GM12874 (cell line): ENCODE results near the gene ZNF653.

Experiments used
- TF ChIP-seq, protein P1 (sequence below): IDR thresholded peaks from 2 replicates; pipeline ENCODE4 v1.5.1; 2011; ENCODE audit warnings: low read depth, mild to moderate bottlenecking, control low read depth, low read length, moderate library complexity; ENCODE audit not compliant: insufficient read depth

The ZNF653 gene

GRCh38 chr19:11496391-11497163 lies 9.1 kb downstream of the ZNF653 start:
- TF ChIP-seq, protein P1, sequence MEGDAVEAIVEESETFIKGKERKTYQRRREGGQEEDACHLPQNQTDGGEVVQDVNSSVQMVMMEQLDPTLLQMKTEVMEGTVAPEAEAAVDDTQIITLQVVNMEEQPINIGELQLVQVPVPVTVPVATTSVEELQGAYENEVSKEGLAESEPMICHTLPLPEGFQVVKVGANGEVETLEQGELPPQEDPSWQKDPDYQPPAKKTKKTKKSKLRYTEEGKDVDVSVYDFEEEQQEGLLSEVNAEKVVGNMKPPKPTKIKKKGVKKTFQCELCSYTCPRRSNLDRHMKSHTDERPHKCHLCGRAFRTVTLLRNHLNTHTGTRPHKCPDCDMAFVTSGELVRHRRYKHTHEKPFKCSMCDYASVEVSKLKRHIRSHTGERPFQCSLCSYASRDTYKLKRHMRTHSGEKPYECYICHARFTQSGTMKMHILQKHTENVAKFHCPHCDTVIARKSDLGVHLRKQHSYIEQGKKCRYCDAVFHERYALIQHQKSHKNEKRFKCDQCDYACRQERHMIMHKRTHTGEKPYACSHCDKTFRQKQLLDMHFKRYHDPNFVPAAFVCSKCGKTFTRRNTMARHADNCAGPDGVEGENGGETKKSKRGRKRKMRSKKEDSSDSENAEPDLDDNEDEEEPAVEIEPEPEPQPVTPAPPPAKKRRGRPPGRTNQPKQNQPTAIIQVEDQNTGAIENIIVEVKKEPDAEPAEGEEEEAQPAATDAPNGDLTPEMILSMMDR, result peak; percentile 83

DNA sequence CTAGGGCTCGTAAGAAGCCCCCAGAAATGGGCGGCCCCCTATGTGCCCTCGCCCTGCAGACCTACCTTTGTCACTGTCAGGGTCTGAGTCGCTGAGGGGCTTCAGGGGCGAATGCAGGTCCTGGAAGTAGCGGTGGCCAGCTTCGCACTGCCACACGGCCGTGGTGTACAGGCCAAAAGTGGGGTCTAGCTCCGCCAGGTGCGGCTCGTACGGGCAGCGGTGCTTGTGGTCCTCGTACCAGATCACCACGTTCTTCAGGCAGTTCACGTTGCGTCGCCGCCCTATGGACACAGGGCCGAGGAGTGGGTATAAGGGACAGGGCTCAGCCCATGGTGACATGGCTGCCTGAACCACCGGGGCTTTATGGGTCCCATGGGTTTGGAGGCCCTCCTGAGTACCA lies 9.8 kb downstream of the ZNF653 start:
- TF ChIP-seq, protein P1, result no peak

DNA sequence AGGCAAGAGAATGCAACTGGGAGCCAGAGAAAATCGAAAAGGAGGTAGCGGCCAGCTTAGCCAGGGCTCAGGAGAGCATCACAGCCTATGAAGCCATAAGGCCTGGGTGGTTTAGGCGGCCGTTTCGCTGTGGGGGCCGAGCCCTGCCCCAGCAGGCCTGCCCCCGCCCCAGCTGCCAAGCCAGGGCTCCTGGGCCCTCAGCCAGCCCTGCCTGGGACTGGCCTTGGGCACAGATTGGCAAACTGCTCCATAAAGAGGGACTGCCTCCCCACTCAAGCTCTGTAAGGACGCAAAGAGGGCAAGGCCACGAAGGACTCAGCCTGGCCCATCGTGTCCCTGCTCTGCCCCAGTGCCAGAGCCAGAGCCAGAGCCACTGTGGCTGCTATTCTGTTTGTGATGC lies 10.2 kb downstream of the ZNF653 start:
- TF ChIP-seq, protein P1, result no peak

GRCh38 chr19:11494634-11495285 lies 10.9 kb downstream of the ZNF653 start:
- TF ChIP-seq, protein P1, result no peak

- TF ChIP-seq, protein P1, result no peak
Measured at GRCh38 chr19:11489378-11489777, 16.3 kb downstream of the ZNF653 start.

DNA sequence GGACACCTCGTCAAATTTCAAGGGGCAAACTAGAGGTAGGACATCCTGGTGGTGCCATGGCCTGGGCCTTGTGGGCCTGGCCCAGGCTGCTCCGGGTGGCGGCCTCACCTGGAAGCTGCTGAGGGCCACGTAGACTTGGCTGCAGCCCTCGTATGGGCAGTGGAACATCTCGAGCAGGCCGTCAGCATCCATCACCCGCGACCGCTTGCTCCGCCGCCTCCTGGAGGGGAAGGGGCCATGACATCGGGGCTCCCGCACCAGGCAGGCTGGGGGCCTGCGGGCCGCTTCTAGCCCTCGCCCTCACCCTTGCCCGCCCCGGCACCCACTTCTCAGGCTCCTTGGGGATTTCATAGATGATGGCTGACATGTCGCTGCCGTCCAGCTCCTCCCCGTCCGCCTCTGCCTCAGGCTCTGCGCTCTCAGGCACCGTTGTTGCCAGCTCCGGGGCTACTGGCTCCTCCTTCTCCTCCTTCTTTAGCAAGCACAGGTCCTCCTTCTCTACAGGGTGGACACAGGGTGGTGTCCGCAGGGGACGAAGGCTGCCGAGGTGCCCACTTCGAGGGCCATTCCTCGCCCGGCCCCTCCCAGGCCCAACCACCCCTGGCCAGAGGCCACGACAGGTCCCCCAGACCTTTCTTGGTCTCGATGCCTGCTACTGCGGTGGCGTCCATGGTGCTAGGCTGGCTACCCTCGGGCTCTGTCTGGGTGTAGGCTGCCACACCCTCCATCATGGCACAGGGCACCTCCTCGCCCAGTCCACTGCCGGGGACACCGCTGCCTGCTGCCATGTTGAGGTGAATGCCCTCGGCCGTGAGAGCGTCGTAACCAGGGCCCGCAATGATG lies 18.8 kb downstream of the ZNF653 start:
- TF ChIP-seq, protein P1, result no peak

DNA sequence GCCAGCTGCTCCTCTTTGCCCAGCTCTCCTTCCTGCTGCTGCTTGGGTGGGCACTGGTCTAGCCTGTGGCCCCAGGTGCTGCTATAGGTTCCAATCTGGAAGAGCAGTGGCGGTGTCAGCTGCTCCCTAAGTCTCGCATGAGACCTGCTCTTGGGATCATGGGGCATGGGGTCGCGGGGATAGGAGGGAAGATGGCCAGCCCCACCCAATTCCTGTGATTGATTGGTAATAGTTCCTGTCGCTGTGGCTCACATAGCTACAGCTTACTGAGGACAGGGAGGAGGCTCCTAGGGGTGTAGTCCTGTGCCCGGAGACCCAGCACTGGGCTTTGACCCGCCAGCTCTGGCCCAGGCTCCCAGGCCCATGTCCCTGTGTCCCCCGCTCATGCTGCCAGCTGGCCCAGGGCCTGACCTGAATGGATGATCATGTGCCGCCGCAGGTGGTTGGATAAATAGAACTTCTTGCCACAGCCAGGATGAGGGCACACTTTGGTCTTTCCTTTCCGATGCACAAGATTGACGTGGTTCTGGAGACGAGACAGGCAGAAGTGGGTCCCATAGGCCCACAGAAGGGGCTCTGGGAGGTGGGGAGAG lies 20.3 kb downstream of the ZNF653 start:
- TF ChIP-seq, protein P1, result no peak
